Measurements from ENCODE around the gene DYRK1A. TPM values are rescaled to one million over a fixed set of nuclear protein-coding genes. Genes with fewer than 3 reads are reported as not detected.

Gene DYRK1A
- total RNA-seq, 5 donors from 2014 or later (not counting 1 experiment from before 2014, with no cell fraction given) = 113 to 149 (median 115) TPM

DNA sequence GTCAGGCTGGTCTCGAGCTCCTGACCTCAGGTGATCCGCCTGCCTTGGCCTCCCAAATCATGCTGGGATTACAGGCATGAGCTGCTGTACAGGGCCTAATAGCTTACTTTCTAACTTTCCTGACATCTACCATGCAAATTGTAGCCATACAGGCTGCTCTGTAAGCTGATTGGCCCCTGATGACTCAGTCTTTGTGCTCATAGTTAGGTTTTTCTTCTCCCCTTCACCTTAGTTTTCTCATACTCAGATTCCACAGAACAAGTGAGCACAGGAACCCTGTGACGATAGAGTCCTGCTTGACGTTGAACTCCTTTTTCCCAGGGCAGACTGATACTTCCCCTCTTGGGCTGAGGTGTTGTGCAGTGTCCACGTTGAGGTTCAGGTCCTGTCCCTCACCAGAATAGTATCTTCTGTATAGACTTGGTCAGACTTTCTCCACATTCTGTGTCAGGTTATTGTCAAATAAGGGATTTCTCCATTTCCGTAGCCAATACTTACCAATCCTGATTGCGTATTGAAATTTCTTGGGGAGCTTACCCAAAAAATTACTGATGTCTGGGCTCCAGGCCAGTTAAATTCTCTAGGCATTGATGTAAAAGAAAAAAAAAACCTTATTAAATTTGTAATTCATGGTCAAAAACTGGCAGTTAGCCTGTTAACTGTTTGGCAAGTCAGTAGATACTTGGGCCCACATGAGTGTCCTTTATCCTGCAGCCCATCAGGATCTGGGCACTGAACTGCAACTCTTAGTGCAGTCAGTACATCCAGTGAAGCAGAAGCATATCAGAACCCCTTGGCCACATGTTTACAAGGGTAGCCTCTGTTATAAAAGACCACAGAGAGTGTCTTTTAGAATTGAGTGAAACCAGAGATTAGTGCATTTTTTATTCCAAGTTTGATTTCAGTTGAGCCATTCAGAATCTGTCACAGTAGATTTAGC is 118.2 kb downstream of the DYRK1A start:
- no peak overlapping the region for H3K27ac ChIP-seq (ENCODE audit: low read length)
- 89% methylated on average over 5 of the region's 7 CpGs for WGBS (ENCODE audit: insufficient coverage)
- Mint-ChIP-seq H3K4me1 (peaks cover 17 to 28% (median 21%) of the 10 kb centered on the region in 3 donors), H3K4me3 (no peak overlapping the region), H3K27ac (no peak overlapping the region), H3K9me3 (no peaks in the 10 kb centered on the region), H3K36me3 (peaks cover 33% of the 10 kb centered on the region), H3K27me3 (no peaks in the 10 kb centered on the region)
- no peaks in the 10 kb centered on the region for H3K27me3 ChIP-seq (replicated peaks in 1 of 2; ENCODE audit: control insufficient read depth in 2 of 2, extremely low read depth in 1 of 2, insufficient read depth in 2 of 2, low read length in 1 of 2)
- DNase-seq (no peak), ATAC-seq (replicated peaks in 1 of 4) (no peak)
- CTCF ChIA-PET = interaction anchor here in 1 of 2 donors (0.8 to 0.9 kb wide), 2 partner anchors 18 to 79 kb away, joined by 4 to 5 read pairs; no protein-coding TSS in a partner anchor
- H3K4me1 ChIP-seq (ENCODE audit: control insufficient read depth in 1 of 2, extremely low read depth in 1 of 2, insufficient read depth in 2 of 2, low read length in 2 of 2) = no peaks in the 10 kb centered on the region
- H3K36me3 ChIP-seq (ENCODE audit: control insufficient read depth in 2 of 2, extremely low read depth in 1 of 2, insufficient read depth in 1 of 2, low read length in 1 of 2) = peaks cover 0 to 54% of the 10 kb centered on the region in 2 donors
- POLR2A ChIA-PET = interaction anchor here in 1 of 2 donors (0.7 kb wide), 1 partner anchor 75 kb away, joined by 3 read pairs; no protein-coding TSS in a partner anchor
- no peak overlapping the region for H3K4me3 ChIP-seq (ENCODE audit: control insufficient read depth in 1 of 2, extremely low read depth in 1 of 2, low read length in 1 of 2)
- H3K9me3 ChIP-seq = no peaks in the 10 kb centered on the region

DNA sequence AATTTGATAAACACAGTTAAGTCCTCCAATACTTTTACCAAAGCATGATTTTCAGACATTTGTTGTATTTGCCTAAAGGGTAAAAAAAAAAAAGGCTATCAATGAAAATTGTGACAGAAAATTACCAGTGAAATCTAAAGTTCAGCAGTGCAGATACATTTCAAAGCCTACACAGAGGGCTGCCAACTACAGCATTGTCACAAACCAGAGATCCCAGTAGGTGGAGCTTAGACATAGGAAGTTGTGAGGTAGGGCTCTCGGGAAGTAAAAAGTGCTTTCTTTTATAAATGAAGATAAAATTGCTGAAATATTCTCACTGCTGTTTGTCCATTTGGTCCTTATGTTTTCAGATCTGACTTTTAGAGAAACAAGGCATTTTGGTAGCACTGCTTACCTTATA is 123.0 kb downstream of the DYRK1A start:
- H3K9me3 ChIP-seq = no peaks in the 10 kb centered on the region
- peaks cover 40% of the 10 kb centered on the region for H3K36me3 Mint-ChIP-seq
- H3K36me3 ChIP-seq (ENCODE audit: control insufficient read depth in 2 of 2, extremely low read depth in 1 of 2, insufficient read depth in 1 of 2, low read length in 1 of 2) = peaks cover 0 to 45% of the 10 kb centered on the region in 2 donors
- H3K27ac Mint-ChIP-seq = peak overlapping the region; percentile 13 to 40
- no peaks in the 10 kb centered on the region for H3K27me3 ChIP-seq (replicated peaks in 1 of 2; ENCODE audit: control insufficient read depth in 2 of 2, extremely low read depth in 1 of 2, insufficient read depth in 2 of 2, low read length in 1 of 2)
- ChIA-PET POLR2A (no interaction called here), CTCF (interaction anchor here in 1 of 2 donors (0.7 kb wide), 1 partner anchor 216 kb away, joined by 3 read pairs; no protein-coding TSS in a partner anchor)
- no peak for DNase-seq
- no peaks in the 10 kb centered on the region for H3K9me3 Mint-ChIP-seq
- H3K4me1 ChIP-seq (ENCODE audit: control insufficient read depth in 1 of 2, extremely low read depth in 1 of 2, insufficient read depth in 2 of 2, low read length in 2 of 2) = no peaks in the 10 kb centered on the region
- H3K4me1 Mint-ChIP-seq = peaks cover 7 to 34% (median 31%) of the 10 kb centered on the region in 3 donors
- ATAC-seq (replicated peaks in 1 of 4) = no peak
- no peak overlapping the region for H3K27ac ChIP-seq (ENCODE audit: low read length)
- H3K4me3 Mint-ChIP-seq = no peak overlapping the region
- H3K4me3 ChIP-seq (ENCODE audit: control insufficient read depth in 1 of 2, extremely low read depth in 1 of 2, low read length in 1 of 2) = no peak overlapping the region
- H3K27me3 Mint-ChIP-seq = no peaks in the 10 kb centered on the region
- no CpG with 5 or more reads among the region's 1 CpG for WGBS (ENCODE audit: insufficient coverage)

DNA sequence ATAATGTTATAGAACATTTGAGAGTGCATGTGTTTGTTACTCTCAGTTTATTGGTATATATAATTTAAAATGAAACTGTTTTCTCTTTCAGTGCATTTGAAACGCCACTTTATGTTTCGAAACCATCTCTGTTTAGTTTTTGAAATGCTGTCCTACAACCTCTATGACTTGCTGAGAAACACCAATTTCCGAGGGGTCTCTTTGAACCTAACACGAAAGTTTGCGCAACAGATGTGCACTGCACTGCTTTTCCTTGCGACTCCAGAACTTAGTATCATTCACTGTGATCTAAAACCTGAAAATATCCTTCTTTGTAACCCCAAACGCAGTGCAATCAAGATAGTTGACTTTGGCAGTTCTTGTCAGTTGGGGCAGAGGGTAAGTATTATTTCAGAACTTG is 123.5 kb downstream of the DYRK1A start:
- no peaks in the 10 kb centered on the region for H3K27me3 Mint-ChIP-seq
- no peaks in the 10 kb centered on the region for H3K9me3 ChIP-seq
- no peaks in the 10 kb centered on the region for H3K9me3 Mint-ChIP-seq
- no peaks in the 10 kb centered on the region for H3K27me3 ChIP-seq (replicated peaks in 1 of 2; ENCODE audit: control insufficient read depth in 2 of 2, extremely low read depth in 1 of 2, insufficient read depth in 2 of 2, low read length in 1 of 2)
- no peak overlapping the region for H3K27ac Mint-ChIP-seq
- peaks cover 0 to 44% of the 10 kb centered on the region in 2 donors for H3K36me3 ChIP-seq (ENCODE audit: control insufficient read depth in 2 of 2, extremely low read depth in 1 of 2, insufficient read depth in 1 of 2, low read length in 1 of 2)
- ChIA-PET POLR2A (no interaction called here), CTCF (no interaction called here)
- no peak overlapping the region for H3K27ac ChIP-seq (ENCODE audit: low read length)
- no peak overlapping the region for H3K4me3 Mint-ChIP-seq
- H3K4me3 ChIP-seq (ENCODE audit: control insufficient read depth in 1 of 2, extremely low read depth in 1 of 2, low read length in 1 of 2) = no peak overlapping the region
- no peak for ATAC-seq (replicated peaks in 1 of 4)
- DNase-seq = no peak
- peaks cover 7 to 30% (median 28%) of the 10 kb centered on the region in 3 donors for H3K4me1 Mint-ChIP-seq
- WGBS (ENCODE audit: insufficient coverage) = 100% methylated on average over 3 of the region's 7 CpGs
- no peaks in the 10 kb centered on the region for H3K4me1 ChIP-seq (ENCODE audit: control insufficient read depth in 1 of 2, extremely low read depth in 1 of 2, insufficient read depth in 2 of 2, low read length in 2 of 2)
- H3K36me3 Mint-ChIP-seq = peaks cover 39% of the 10 kb centered on the region

DNA sequence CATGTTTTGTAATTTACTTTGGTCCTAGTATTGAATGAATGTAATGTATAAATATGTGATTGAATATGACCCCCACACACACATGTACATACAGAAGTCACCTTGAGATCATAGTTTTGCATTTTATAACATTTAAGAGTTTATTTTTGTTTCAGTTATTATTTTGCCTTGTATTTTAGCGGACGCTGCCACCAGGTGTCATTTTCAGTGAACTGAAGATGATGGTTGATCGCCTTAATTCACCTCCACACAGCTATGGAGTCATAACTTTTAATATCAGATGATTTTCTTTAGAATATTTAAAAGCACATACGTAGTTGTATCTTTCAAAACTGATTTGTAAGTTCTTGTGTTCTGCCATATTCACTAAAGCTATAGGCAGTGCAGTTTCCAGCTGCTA is 130.4 kb downstream of the DYRK1A start:
- peaks cover 34% of the 10 kb centered on the region for H3K36me3 Mint-ChIP-seq
- H3K4me3 ChIP-seq (ENCODE audit: control insufficient read depth in 1 of 2, extremely low read depth in 1 of 2, low read length in 1 of 2) = no peak overlapping the region
- peak in 4 of 35 experiments; percentile 4 to 37 (median 6) for DNase-seq
- 100% methylated on average over 1 of the region's 4 CpGs for WGBS (ENCODE audit: insufficient coverage)
- ChIA-PET CTCF (interaction anchor here in 1 of 2 donors (1.7 kb wide), 1 partner anchor 67 kb away, joined by 13 read pairs; no protein-coding TSS in a partner anchor), POLR2A (no interaction called here)
- H3K9me3 ChIP-seq = no peaks in the 10 kb centered on the region
- H3K4me1 ChIP-seq (ENCODE audit: control insufficient read depth in 1 of 2, extremely low read depth in 1 of 2, insufficient read depth in 2 of 2, low read length in 2 of 2) = peaks cover 0 to 2% of the 10 kb centered on the region in 2 experiments
- peaks cover 5 to 37% (median 28%) of the 10 kb centered on the region in 3 donors for H3K4me1 Mint-ChIP-seq
- no peak overlapping the region for H3K27ac ChIP-seq (ENCODE audit: low read length)
- H3K4me3 Mint-ChIP-seq = no peak overlapping the region
- no peaks in the 10 kb centered on the region for H3K9me3 Mint-ChIP-seq
- no peaks in the 10 kb centered on the region for H3K27me3 Mint-ChIP-seq
- no peaks in the 10 kb centered on the region for H3K27me3 ChIP-seq (replicated peaks in 1 of 2; ENCODE audit: control insufficient read depth in 2 of 2, extremely low read depth in 1 of 2, insufficient read depth in 2 of 2, low read length in 1 of 2)
- no peak for ATAC-seq (replicated peaks in 1 of 4)
- peaks cover 0 to 34% of the 10 kb centered on the region in 2 donors for H3K36me3 ChIP-seq (ENCODE audit: control insufficient read depth in 2 of 2, extremely low read depth in 1 of 2, insufficient read depth in 1 of 2, low read length in 1 of 2)
- H3K27ac Mint-ChIP-seq = peak overlapping the region in 1 of 2 donors; percentile 12

DNA sequence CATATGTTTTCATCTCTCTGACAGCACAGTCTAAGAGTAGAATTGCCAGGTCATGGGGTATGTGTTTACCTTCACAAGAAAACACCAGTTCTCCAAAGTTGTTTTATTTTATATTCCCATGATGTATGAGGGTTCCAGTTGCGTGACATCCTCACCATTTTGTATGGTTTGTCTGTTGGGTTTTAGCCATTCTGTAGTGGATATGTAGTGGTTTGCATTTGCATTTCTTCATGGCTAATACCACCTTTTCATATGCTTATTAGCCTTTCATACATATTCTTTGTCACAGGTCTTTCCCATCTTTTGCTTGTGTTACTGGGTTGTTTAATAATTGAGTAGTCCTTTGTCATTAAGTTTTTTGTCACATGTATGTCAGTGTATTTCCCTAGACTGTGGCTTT is 132.1 kb downstream of the DYRK1A start:
- Mint-ChIP-seq H3K4me1 (peaks cover 19 to 41% (median 29%) of the 10 kb centered on the region in 3 donors), H3K27me3 (no peaks in the 10 kb centered on the region), H3K27ac (no peak overlapping the region), H3K36me3 (peaks cover 35% of the 10 kb centered on the region), H3K4me3 (no peak overlapping the region), H3K9me3 (no peaks in the 10 kb centered on the region)
- CTCF ChIA-PET = no interaction called here
- Histone ChIP-seq H3K27ac (ENCODE audit: low read length) (no peak overlapping the region), H3K27me3 (replicated peaks in 1 of 2; ENCODE audit: control insufficient read depth in 2 of 2, extremely low read depth in 1 of 2, insufficient read depth in 2 of 2, low read length in 1 of 2) (no peaks in the 10 kb centered on the region), H3K9me3 (no peaks in the 10 kb centered on the region), H3K36me3 (ENCODE audit: control insufficient read depth in 2 of 2, extremely low read depth in 1 of 2, insufficient read depth in 1 of 2, low read length in 1 of 2) (peaks cover 0 to 32% of the 10 kb centered on the region in 2 donors), H3K4me3 (ENCODE audit: control insufficient read depth in 1 of 2, extremely low read depth in 1 of 2, low read length in 1 of 2) (no peak overlapping the region), H3K4me1 (ENCODE audit: control insufficient read depth in 1 of 2, extremely low read depth in 1 of 2, insufficient read depth in 2 of 2, low read length in 2 of 2) (peaks cover 0 to 2% of the 10 kb centered on the region in 2 experiments)
- WGBS (ENCODE audit: insufficient coverage) = no CpG with 5 or more reads among the region's 1 CpG
- ATAC-seq (replicated peaks in 1 of 4) (no peak), DNase-seq (no peak)
- POLR2A ChIA-PET = no interaction called here

DNA sequence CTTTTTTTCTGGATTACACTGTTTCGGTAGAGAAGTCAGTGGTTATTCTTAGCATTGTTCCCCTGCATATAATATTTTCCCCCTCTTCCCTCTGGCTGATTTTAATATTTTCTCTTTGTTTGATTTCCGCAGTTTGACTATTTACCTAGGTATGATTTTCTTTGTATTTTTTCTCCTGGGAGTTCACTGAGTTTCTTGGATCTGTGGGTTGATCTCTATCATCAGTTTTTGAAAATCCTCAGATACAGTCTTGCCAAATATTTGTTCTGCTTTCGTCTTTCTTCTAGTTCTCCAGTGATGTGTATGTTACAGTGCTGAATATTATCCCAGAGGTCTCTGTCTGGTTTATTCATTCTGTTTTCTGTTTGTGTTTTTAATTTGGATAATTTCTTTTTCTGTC is 136.4 kb downstream of the DYRK1A start:
- H3K36me3 Mint-ChIP-seq = peaks cover 55% of the 10 kb centered on the region
- H3K4me1 Mint-ChIP-seq = peaks cover 27 to 36% (median 29%) of the 10 kb centered on the region in 3 donors
- Histone ChIP-seq H3K4me1 (ENCODE audit: control insufficient read depth in 1 of 2, extremely low read depth in 1 of 2, insufficient read depth in 2 of 2, low read length in 2 of 2) (no peaks in the 10 kb centered on the region), H3K4me3 (ENCODE audit: control insufficient read depth in 1 of 2, extremely low read depth in 1 of 2, low read length in 1 of 2) (no peak overlapping the region), H3K36me3 (ENCODE audit: control insufficient read depth in 2 of 2, extremely low read depth in 1 of 2, insufficient read depth in 1 of 2, low read length in 1 of 2) (peaks cover 9 to 47% of the 10 kb centered on the region in 2 donors), H3K27ac (ENCODE audit: low read length) (no peak overlapping the region), H3K9me3 (no peaks in the 10 kb centered on the region), H3K27me3 (replicated peaks in 1 of 2; ENCODE audit: control insufficient read depth in 2 of 2, extremely low read depth in 1 of 2, insufficient read depth in 2 of 2, low read length in 1 of 2) (no peaks in the 10 kb centered on the region)
- no peaks in the 10 kb centered on the region for H3K9me3 Mint-ChIP-seq
- POLR2A ChIA-PET = no interaction called here
- DNase-seq (no peak), ATAC-seq (replicated peaks in 1 of 4) (no peak)
- no CpG with 5 or more reads among the region's 3 CpGs for WGBS (ENCODE audit: insufficient coverage)
- CTCF ChIA-PET = no interaction called here
- H3K4me3 Mint-ChIP-seq = no peak overlapping the region
- no peaks in the 10 kb centered on the region for H3K27me3 Mint-ChIP-seq
- H3K27ac Mint-ChIP-seq = peak overlapping the region; percentile 23 to 47
